ENCODE measurements around the gene PICK1. TPM values are rescaled to one million over a fixed set of nuclear protein-coding genes. Genes with fewer than 3 reads are reported as not detected.

PICK1 gene
- total and polyA plus RNA-seq, 4 donors, result 5.8 to 25.8 (median 13.1) TPM

GRCh38 chr22:38088629-38089473, 31.6 kb downstream of the PICK1 start:
- Histone ChIP-seq H3K4me3 (ENCODE audit: low read depth in 1 of 3, low read length in 3 of 3) (peak overlapping the region in 1 of 3 donors; percentile 4), H3K27me3 (ENCODE audit: control insufficient read depth in 4 of 4, insufficient read depth in 4 of 4, low read length in 3 of 4) (no peaks in the 10 kb centered on the region), H3K9ac (ENCODE audit: low read depth in 1 of 2, low read length in 2 of 2) (no peak overlapping the region), H3K9me3 (ENCODE audit: control insufficient read depth in 4 of 4, low read length in 3 of 4) (no peaks in the 10 kb centered on the region), H3K36me3 (ENCODE audit: control insufficient read depth in 4 of 4, insufficient read depth in 3 of 4, low read depth in 1 of 4, low read length in 3 of 4) (no peaks in the 10 kb centered on the region), H3K4me1 (ENCODE audit: control insufficient read depth in 4 of 4, insufficient read depth in 4 of 4, low read length in 3 of 4) (peaks cover 0 to 2% (median 0%) of the 10 kb centered on the region in 4 donors), H3K27ac (ENCODE audit: low read depth in 1 of 2, low read length in 2 of 2) (no peak overlapping the region)
- no peak for DNase-seq (ENCODE audit: low spot score)
- 39% methylated on average over 79 of the region's 85 CpGs for WGBS
- TF ChIP-seq HNF4A (conservative IDR thresholded peaks at IDR 0.05) (no peak), TAF1 (conservative IDR thresholded peaks at IDR 0.05) (no peak), GABPA (IDR thresholded peaks at IDR 0.05 in 1 of 2, conservative IDR thresholded peaks at IDR 0.05 in 1 of 2) (no peak), HNF4G (IDR thresholded peaks at IDR 0.05) (no peak)

- TF ChIP-seq HNF4G (IDR thresholded peaks at IDR 0.05) (no peak), GABPA (IDR thresholded peaks at IDR 0.05 in 1 of 2, conservative IDR thresholded peaks at IDR 0.05 in 1 of 2) (no peak), JUND (IDR thresholded peaks at IDR 0.05) (no peak), SP1 (IDR thresholded peaks at IDR 0.05) (no peak), TAF1 (conservative IDR thresholded peaks at IDR 0.05) (no peak)
- WGBS, result 35% methylated on average over 34 of the region's 34 CpGs
- Histone ChIP-seq H3K4me1 (ENCODE audit: control insufficient read depth in 4 of 4, insufficient read depth in 4 of 4, low read length in 3 of 4) (peaks cover 0 to 2% (median 0%) of the 10 kb centered on the region in 4 donors), H3K9me3 (ENCODE audit: control insufficient read depth in 4 of 4, low read length in 3 of 4) (no peaks in the 10 kb centered on the region), H3K4me3 (ENCODE audit: low read depth in 1 of 3, low read length in 3 of 3) (peak overlapping the region in 1 of 3 donors; percentile 4), H3K27me3 (ENCODE audit: control insufficient read depth in 4 of 4, insufficient read depth in 4 of 4, low read length in 3 of 4) (no peaks in the 10 kb centered on the region), H3K36me3 (ENCODE audit: control insufficient read depth in 4 of 4, insufficient read depth in 3 of 4, low read depth in 1 of 4, low read length in 3 of 4) (no peaks in the 10 kb centered on the region), H3K27ac (ENCODE audit: low read depth in 1 of 2, low read length in 2 of 2) (no peak overlapping the region), H3K9ac (ENCODE audit: low read depth in 1 of 2, low read length in 2 of 2) (no peak overlapping the region)
- DNase-seq (ENCODE audit: low spot score), result no peak
Observed at GRCh38 chr22:38089474-38089851, 32.3 kb downstream of the PICK1 start.

GRCh38 chr22:38097058-38097457, 39.9 kb downstream of the PICK1 start:
- Histone ChIP-seq H3K27me3 (ENCODE audit: control insufficient read depth in 4 of 4, insufficient read depth in 4 of 4, low read length in 3 of 4) (no peaks in the 10 kb centered on the region), H3K36me3 (ENCODE audit: control insufficient read depth in 4 of 4, insufficient read depth in 3 of 4, low read depth in 1 of 4, low read length in 3 of 4) (no peaks in the 10 kb centered on the region), H3K4me1 (ENCODE audit: control insufficient read depth in 4 of 4, insufficient read depth in 4 of 4, low read length in 3 of 4) (no peaks in the 10 kb centered on the region), H3K9me3 (ENCODE audit: control insufficient read depth in 4 of 4, low read length in 3 of 4) (no peaks in the 10 kb centered on the region), H3K9ac (ENCODE audit: low read depth in 1 of 2, low read length in 2 of 2) (no peak overlapping the region), H3K27ac (ENCODE audit: low read depth in 1 of 2, low read length in 2 of 2) (no peak overlapping the region), H3K4me3 (ENCODE audit: low read depth in 1 of 3, low read length in 3 of 3) (no peak overlapping the region)
- DNase-seq (ENCODE audit: low spot score), result no peak
- TF ChIP-seq FOXA1 (IDR thresholded peaks at IDR 0.05) (no peak), YY1 (IDR thresholded peaks at IDR 0.05) (no peak), EGR1 (IDR thresholded peaks at IDR 0.05; ENCODE audit: low read depth in 2 of 2) (no peak), REST (IDR thresholded peaks at IDR 0.05) (no peak), GABPA (IDR thresholded peaks at IDR 0.05 in 1 of 2, conservative IDR thresholded peaks at IDR 0.05 in 1 of 2) (no peak), NR2F2 (IDR thresholded peaks at IDR 0.05) (no peak), TAF1 (conservative IDR thresholded peaks at IDR 0.05) (no peak), JUND (IDR thresholded peaks at IDR 0.05) (no peak), SP1 (IDR thresholded peaks at IDR 0.05) (no peak), FOXA2 (IDR thresholded peaks at IDR 0.05) (no peak), ZBTB33 (IDR thresholded peaks at IDR 0.05) (no peak), RXRA (IDR thresholded peaks at IDR 0.05) (no peak), MAX (IDR thresholded peaks at IDR 0.05) (no peak), HNF4G (IDR thresholded peaks at IDR 0.05) (no peak)
- 91% methylated on average over 15 of the region's 15 CpGs for WGBS

Data from liver (tissue), 9 donors.